Transverse colon (tissue), 4 donors: ENCODE data around the gene ACSM6. TPM values are rescaled to one million over a fixed set of nuclear protein-coding genes. Genes with fewer than 3 reads are reported as not detected.

Source experiments
- DNase-seq: peaks from one replicate; pipeline ENCODE4 v3.0.0-alpha.2; 2019
- H3K27ac ChIP-seq, 4 donors: fragments of 200-600 bp; sonication (generic); 2 replicates each; pipeline ENCODE4 v1.5.1; 2016 to 2018; ENCODE audit warnings: inconsistent platforms in 4 of 4
- H3K27me3 ChIP-seq: fragments of 200-600 bp; sonication (generic); 2 replicates; pipeline ENCODE4 v1.5.1; 2017; ENCODE audit warnings: inconsistent platforms
- H3K36me3 ChIP-seq, 4 donors: fragments of 200-600 bp; sonication (generic); 2 replicates each; pipeline ENCODE4 v1.5.1; 2017 to 2019; ENCODE audit warnings: inconsistent platforms in 4 of 4
- H3K4me1 ChIP-seq, 4 donors: fragments of 200-600 bp; sonication (generic); 2 replicates each; pipeline ENCODE4 v1.5.1; 2017 to 2020; ENCODE audit warnings: inconsistent platforms in 4 of 4
- H3K4me3 ChIP-seq, 4 donors: fragments of 200-600 bp; sonication (generic); 1 replicate in 1 of 4; 2 replicates in 3 of 4; pipeline versions ENCODE4 v1.5.1 to v1.6.1; 2017 to 2019; ENCODE audit warnings: inconsistent platforms in 4 of 4
- H3K9me3 ChIP-seq, 2 donors: fragments of 200-600 bp; sonication (generic); 2 replicates each; pipeline ENCODE4 v1.5.1; 2017 to 2019; ENCODE audit warnings: inconsistent platforms in 2 of 2
- CTCF ChIP-seq, 5 experiments: fragments of 200-600 bp in 3 of 5; fragments of 450-650 bp in 2 of 5; sonication (generic) in 3 of 5; IDR thresholded peaks; 1 replicate in 2 of 5; 2 replicates in 3 of 5; pipeline ENCODE4 v1.5.1; 2016 to 2017; ENCODE audit warnings: antibody characterized with exemption in 5 of 5, inconsistent platforms in 3 of 5, mild to moderate bottlenecking in 2 of 5, moderate library complexity in 1 of 5
- EP300 ChIP-seq: sonication (generic); formaldehyde crosslinking; IDR thresholded peaks from one replicate; pipeline ENCODE4 v1.6.1; 2017; ENCODE audit warnings: antibody characterized with exemption, low read depth
- POLR2A ChIP-seq: fragments of 450-650 bp; IDR thresholded peaks from one replicate; pipeline ENCODE4 v1.6.1; 2016; ENCODE audit warnings: antibody characterized with exemption, mild to moderate bottlenecking, moderate library complexity
- POLR2AphosphoS5 ChIP-seq, 3 donors: sonication (generic); formaldehyde crosslinking; IDR thresholded peaks; one replicate each; pipeline ENCODE4 v1.6.1; 2016; ENCODE audit warnings: antibody characterized with exemption in 3 of 3
- WGBS, 2 donors: methylation state at CpG; one replicate each; pipeline ENCODE4 v1.1.5; 2018; ENCODE audit warnings: low coverage in 1 of 2; 5-methylcytosine and 5-hydroxymethylcytosine counted together
- in situ Hi-C, 4 donors: fragments of 200-750 bp; cut with MboI; loops; one replicate each; pipeline versions ENCODE4 v1.15.0 to v1.15.1; 2017; ENCODE audit warnings: low sequenced_read_pairs in 3 of 4, low pct_ligation_motif_present in 1 of 4, low pct_unique_long_range_greater_than_20kb in 1 of 4
- intact Hi-C: fragments of 100-400 bp; cut with DNase I; formaldehyde crosslinking; loops from one replicate; pipeline ENCODE4 v1.15.1; 2023; ENCODE audit warnings: low total_unique reads
- total RNA-seq, 4 donors: library from RNA; depleted of rRNA; stranded (reverse); fragments of >200 nt; gene quantifications; one replicate each; pipeline ENCODE4 v1.1.0, GENCODE V29; 2016

ACSM6 gene
- total RNA-seq, 4 donors from 2014 or later, result not detected

GRCh38 chr10:95171336-95171735 lies 22.7 kb upstream of the ACSM6 start:
- Histone ChIP-seq H3K4me1 (no peaks in the 10 kb centered on the region), H3K9me3 (no peaks in the 10 kb centered on the region), H3K27ac (no peak overlapping the region), H3K36me3 (no peaks in the 10 kb centered on the region), H3K4me3 (no peak overlapping the region), H3K27me3 (no peaks in the 10 kb centered on the region)
- intact Hi-C loops (no loop called here), in situ Hi-C loops (no loop called here)
- TF ChIP-seq POLR2A, result no peak
- TF ChIP-seq POLR2AphosphoS5 (IDR thresholded peaks at IDR 0.05), result no peak
- no peak for TF ChIP-seq CTCF (IDR thresholded peaks at IDR 0.05)
- TF ChIP-seq EP300, result no peak
- DNase-seq, result no peak
- WGBS, 2 donors, result 49 to 60% methylated on average over 1 to 3 of the region's 3 CpGs

- intact Hi-C loops (no loop called here), in situ Hi-C loops (no loop called here)
- no peak overlapping the region for H3K4me3 ChIP-seq
- H3K4me1 ChIP-seq, result no peaks in the 10 kb centered on the region
- 71% methylated on average over 1 of the region's 1 CpG; no CpG with 5 or more reads in 1 of the 2 donors for WGBS, 2 donors
- H3K27me3 ChIP-seq, result no peaks in the 10 kb centered on the region
- TF ChIP-seq EP300 (no peak), CTCF (IDR thresholded peaks at IDR 0.05) (no peak), POLR2AphosphoS5 (IDR thresholded peaks at IDR 0.05) (no peak), POLR2A (no peak)
- H3K36me3 ChIP-seq, result no peaks in the 10 kb centered on the region
- no peak for DNase-seq
- H3K9me3 ChIP-seq, result no peaks in the 10 kb centered on the region
- H3K27ac ChIP-seq, result no peak overlapping the region
These were observed 21.2 kb upstream of the ACSM6 start for GRCh38 chr10:95172851-95173250.

GRCh38 chr10:95176101-95176500 lies 17.9 kb upstream of the ACSM6 start:
- H3K27ac ChIP-seq, result no peak overlapping the region
- no peaks in the 10 kb centered on the region for H3K36me3 ChIP-seq
- no peaks in the 10 kb centered on the region for H3K9me3 ChIP-seq
- H3K4me1 ChIP-seq, result no peaks in the 10 kb centered on the region
- intact Hi-C loops, result no loop called here
- WGBS, 2 donors, result 97 to 100% methylated on average over 1 to 2 of the region's 2 CpGs
- in situ Hi-C loops, result no loop called here
- TF ChIP-seq POLR2AphosphoS5 (IDR thresholded peaks at IDR 0.05) (no peak), EP300 (no peak), CTCF (IDR thresholded peaks at IDR 0.05) (no peak), POLR2A (no peak)
- H3K27me3 ChIP-seq, result no peaks in the 10 kb centered on the region
- no peak for DNase-seq
- no peak overlapping the region for H3K4me3 ChIP-seq

GRCh38 chr10:95177429-95177828 lies 16.6 kb upstream of the ACSM6 start:
- intact Hi-C loops, result no loop called here
- Histone ChIP-seq H3K4me3 (no peak overlapping the region), H3K27ac (no peak overlapping the region), H3K4me1 (peaks cover 0 to 10% (median 0%) of the 10 kb centered on the region in 4 donors), H3K9me3 (no peaks in the 10 kb centered on the region), H3K27me3 (no peaks in the 10 kb centered on the region), H3K36me3 (no peaks in the 10 kb centered on the region)
- TF ChIP-seq POLR2A (no peak), POLR2AphosphoS5 (IDR thresholded peaks at IDR 0.05) (no peak), EP300 (no peak), CTCF (IDR thresholded peaks at IDR 0.05) (no peak)
- DNase-seq, result no peak
- in situ Hi-C loops, result no loop called here
